Endothelial cell (in vitro differentiated cells): ENCODE data around the gene OGA. TPM values are rescaled to one million over a fixed set of nuclear protein-coding genes. Genes with fewer than 3 reads are reported as not detected.
A peak's percentile ranks its signal among the peaks of the same experiment; 100 is the strongest.

Source experiments
- DNase-seq: peaks from one replicate; pipeline ENCODE4 v3.0.0; 2021; ENCODE audit warnings: low spot score
- H3K27ac Mint-ChIP-seq: one replicate; pipeline ENCODE4 v1.8.0; 2021; ENCODE audit warnings: mixed read lengths, inconsistent platforms; ENCODE audit not compliant: unreplicated experiment
- H3K27me3 Mint-ChIP-seq: one replicate; pipeline ENCODE4 v1.8.0; 2021; ENCODE audit warnings: mild to moderate bottlenecking, moderate library complexity, mixed read lengths, inconsistent platforms; ENCODE audit not compliant: unreplicated experiment
- H3K36me3 Mint-ChIP-seq: one replicate; pipeline ENCODE4 v1.8.0; 2021; ENCODE audit warnings: mild to moderate bottlenecking, low read depth, mixed read lengths, inconsistent platforms; ENCODE audit not compliant: unreplicated experiment
- H3K4me1 Mint-ChIP-seq: one replicate; pipeline ENCODE4 v1.8.0; 2021; ENCODE audit warnings: mild to moderate bottlenecking, mixed read lengths, inconsistent platforms; ENCODE audit not compliant: unreplicated experiment
- H3K4me3 Mint-ChIP-seq: one replicate; pipeline ENCODE4 v1.8.0; 2021; ENCODE audit warnings: mild to moderate bottlenecking, mixed read lengths, inconsistent platforms; ENCODE audit not compliant: unreplicated experiment
- H3K9me3 Mint-ChIP-seq: one replicate; pipeline ENCODE4 v1.8.0; 2021; ENCODE audit warnings: mixed read lengths, inconsistent platforms; ENCODE audit not compliant: unreplicated experiment
- long read RNA-seq: library from polyadenylated mRNA; unstranded; transcript quantifications from one replicate; pipeline ENCODE4 v2.0.0, GENCODE V29; 2020; ENCODE audit not compliant: unreplicated experiment
- total RNA-seq: library from RNA; stranded (reverse); fragmentation: NEBNext Ultra II Directional; extraction: Animal tissue kit (Norgen Biotek cat#: 25700); gene quantifications from one replicate; pipeline ENCODE4 v1.2.1, GENCODE V29; 2021; ENCODE audit not compliant: unreplicated experiment
- TF ChIP-seq, protein P1 (sequence below): fragments of 200-600 bp; sonication (generic); IDR thresholded peaks from one replicate; pipeline ENCODE4 v1.5.0; 2021; ENCODE audit warnings: antibody characterized with exemption; ENCODE audit not compliant: unreplicated experiment

The OGA gene
- total RNA-seq: 115 TPM
- long read RNA-seq, partial matches to known transcripts: 3 of 5 reads
- long read RNA-seq, other reads (novel, unspliced or antisense): 1 of 5 reads

DNA sequence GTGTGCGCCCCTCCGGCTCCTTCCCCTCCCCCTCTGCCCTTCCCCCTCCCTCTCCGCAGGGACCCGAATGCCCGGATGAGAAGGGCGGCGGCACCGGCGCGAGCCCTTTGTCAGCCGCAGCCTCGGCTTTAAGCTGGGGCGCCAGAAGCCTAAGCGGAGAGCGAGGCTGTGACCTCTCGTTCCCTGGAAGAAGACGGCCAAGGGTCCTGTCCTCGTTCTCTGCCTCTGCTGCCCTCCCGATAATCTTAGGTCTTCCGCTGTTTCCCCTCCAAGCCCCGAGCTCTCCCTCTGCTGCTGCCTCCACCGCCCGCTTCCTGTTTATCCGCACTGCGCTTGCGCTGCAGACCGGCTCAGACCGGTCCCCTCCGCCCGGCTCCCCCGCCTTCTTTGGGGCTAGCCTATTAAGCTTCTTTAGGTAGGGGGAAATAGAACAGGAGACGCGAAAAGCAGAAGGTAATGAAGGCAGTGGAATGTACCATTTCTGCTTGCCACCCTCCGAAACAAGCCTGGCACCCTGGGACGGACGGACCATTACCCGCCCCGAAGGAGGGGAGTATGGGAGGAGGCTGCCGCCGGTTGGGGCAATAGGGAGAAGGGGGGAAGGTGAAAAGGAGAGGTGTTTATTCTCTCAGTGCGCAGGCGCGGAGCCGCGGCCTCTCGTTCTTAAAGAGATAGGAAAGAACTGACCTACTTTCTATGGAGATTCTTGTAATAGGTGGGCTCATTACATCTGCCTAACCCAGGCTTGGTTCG, at the start of gene OGA:
TSS of gene OGA (minus strand) at position 326 of the 753 bp plus-strand sequence. CDS start 422 bp downstream, outside the sequence.
- Mint-ChIP-seq H3K27me3 (peaks cover 19% of the 10 kb centered on the region), H3K9me3 (no peaks in the 10 kb centered on the region), H3K4me1 (peaks cover 15% of the 10 kb centered on the region), H3K4me3 (peak within 1 kb of the TSS; percentile 94), H3K36me3 (peaks cover 14% of the 10 kb centered on the region), H3K27ac (peak within 1 kb of the TSS; percentile 99)
- TF ChIP-seq, protein P1, sequence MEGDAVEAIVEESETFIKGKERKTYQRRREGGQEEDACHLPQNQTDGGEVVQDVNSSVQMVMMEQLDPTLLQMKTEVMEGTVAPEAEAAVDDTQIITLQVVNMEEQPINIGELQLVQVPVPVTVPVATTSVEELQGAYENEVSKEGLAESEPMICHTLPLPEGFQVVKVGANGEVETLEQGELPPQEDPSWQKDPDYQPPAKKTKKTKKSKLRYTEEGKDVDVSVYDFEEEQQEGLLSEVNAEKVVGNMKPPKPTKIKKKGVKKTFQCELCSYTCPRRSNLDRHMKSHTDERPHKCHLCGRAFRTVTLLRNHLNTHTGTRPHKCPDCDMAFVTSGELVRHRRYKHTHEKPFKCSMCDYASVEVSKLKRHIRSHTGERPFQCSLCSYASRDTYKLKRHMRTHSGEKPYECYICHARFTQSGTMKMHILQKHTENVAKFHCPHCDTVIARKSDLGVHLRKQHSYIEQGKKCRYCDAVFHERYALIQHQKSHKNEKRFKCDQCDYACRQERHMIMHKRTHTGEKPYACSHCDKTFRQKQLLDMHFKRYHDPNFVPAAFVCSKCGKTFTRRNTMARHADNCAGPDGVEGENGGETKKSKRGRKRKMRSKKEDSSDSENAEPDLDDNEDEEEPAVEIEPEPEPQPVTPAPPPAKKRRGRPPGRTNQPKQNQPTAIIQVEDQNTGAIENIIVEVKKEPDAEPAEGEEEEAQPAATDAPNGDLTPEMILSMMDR: no peak
- DNase-seq: peak; percentile 96

DNA sequence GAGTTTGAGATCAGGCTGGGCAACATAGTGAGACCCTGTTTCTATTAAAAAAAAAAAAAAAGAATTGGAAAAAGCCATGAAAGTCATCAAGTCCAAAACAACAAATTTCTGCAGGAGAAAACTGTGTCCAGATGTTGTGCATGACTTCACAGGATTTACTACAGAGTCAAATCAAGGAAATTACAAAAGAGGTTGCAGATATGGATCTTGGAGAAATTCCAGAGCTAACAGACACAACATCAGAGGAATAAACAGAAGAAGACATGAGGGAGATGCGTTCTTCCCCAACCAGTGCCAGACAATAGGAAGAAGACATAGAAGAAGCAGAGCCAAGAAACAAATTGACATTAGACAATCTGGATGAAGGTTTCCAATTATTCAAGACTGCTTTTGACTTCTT, 49.7 kb upstream of the OGA start:
- no peak for DNase-seq
- TF ChIP-seq, protein P1: no peak
- Mint-ChIP-seq H3K9me3 (no peaks in the 10 kb centered on the region), H3K4me3 (no peak overlapping the region), H3K27me3 (peaks cover 4% of the 10 kb centered on the region), H3K27ac (no peak overlapping the region), H3K36me3 (peaks cover 4% of the 10 kb centered on the region), H3K4me1 (peaks cover 8% of the 10 kb centered on the region)

DNA sequence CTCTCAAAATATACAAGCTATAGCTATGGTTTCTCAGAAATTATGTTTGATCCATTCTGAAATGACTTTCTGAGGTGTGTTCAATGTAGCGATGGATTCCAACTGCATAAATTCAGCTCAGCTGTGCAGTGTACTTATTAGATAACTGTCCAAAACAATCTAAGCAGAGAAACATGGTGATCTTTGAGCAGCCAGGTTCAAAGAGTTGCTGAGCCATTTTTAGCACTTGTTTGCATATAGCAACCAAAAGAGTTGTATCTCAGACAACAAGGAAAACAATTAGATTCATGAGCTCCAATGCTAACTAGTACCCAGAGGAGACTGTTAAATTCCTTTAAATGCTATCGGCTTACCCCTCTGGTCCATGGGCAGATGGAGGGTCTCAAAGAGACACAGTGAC, 41.3 kb upstream of the OGA start:
- Mint-ChIP-seq H3K9me3 (no peaks in the 10 kb centered on the region), H3K36me3 (peaks cover 16% of the 10 kb centered on the region), H3K4me1 (peaks cover 19% of the 10 kb centered on the region), H3K27me3 (peaks cover 6% of the 10 kb centered on the region), H3K4me3 (no peak overlapping the region), H3K27ac (no peak overlapping the region)
- DNase-seq: no peak
- TF ChIP-seq, protein P1: no peak

DNA sequence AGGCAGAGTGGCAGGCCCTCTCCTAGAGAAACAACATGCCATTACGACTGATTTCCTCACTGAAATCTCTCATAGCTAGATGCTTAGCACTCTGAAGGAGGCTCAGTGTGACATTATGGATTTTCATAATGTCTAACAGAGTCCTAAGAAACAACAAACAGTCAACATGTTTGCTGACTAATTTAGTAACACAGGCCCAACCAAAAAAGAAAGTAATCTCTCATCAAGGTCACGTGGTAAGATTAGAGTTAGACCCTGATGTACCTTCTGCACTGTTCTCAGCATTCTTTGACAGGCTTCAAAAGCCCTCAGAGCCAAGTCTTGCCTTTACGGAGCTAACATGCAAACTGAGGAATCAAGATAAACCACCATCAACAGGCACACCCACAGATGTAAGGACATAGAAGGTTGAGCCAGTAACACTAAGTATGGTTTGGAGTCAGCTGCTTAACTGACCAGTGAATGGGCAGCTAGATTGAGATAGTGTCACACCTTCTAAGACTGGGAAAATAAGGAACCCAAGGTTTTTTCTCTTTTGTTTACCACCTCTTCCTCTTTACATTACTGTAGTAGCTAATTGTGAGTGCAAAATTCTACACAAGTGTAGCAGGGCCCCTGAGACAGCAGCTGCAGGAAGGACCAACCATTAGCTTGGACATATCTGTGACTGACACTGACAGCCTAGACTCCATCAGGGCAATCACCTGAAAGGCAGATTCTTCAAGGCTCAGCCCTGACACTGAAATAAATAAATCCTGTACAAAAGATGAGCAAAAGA, 40.7 kb upstream of the OGA start:
- Mint-ChIP-seq H3K27me3 (peaks cover 4% of the 10 kb centered on the region), H3K27ac (no peak overlapping the region), H3K4me1 (peaks cover 13% of the 10 kb centered on the region), H3K4me3 (no peak overlapping the region), H3K36me3 (peaks cover 16% of the 10 kb centered on the region), H3K9me3 (no peaks in the 10 kb centered on the region)
- DNase-seq: no peak
- TF ChIP-seq, protein P1: no peak
